NB4 (cell line): ENCODE results near the gene A4GALT.

Experiments
- CTCF ChIP-seq: IDR thresholded peaks from one replicate; pipeline ENCODE4 v1.5.1; 2012; ENCODE audit warnings: low read depth, low read length
- MAX ChIP-seq: IDR thresholded peaks from 2 replicates; pipeline ENCODE4 v1.6.1; 2011; ENCODE audit warnings: low read depth, low read length
- MYC ChIP-seq: IDR thresholded peaks from 2 replicates; pipeline ENCODE4 v1.6.1; 2011; ENCODE audit warnings: low read depth, low read length
- POLR2A ChIP-seq: IDR thresholded peaks from 2 replicates; pipeline ENCODE4 v1.6.1; 2011; ENCODE audit warnings: mild to moderate bottlenecking; ENCODE audit not compliant: insufficient read length; ENCODE audit errors: extremely low read depth

GRCh38 chr22:42769238-42769573, 48.5 kb upstream of the A4GALT start:
- TF ChIP-seq CTCF (no peak), POLR2A (no peak), MYC (no peak), MAX (no peak)
